GM15510 (cell line): ENCODE measurements around the gene DRD4.

Experiments used
- POLR2A ChIP-seq: IDR thresholded peaks from 3 replicates; pipeline ENCODE4 v1.6.1; 2011; ENCODE audit warnings: borderline replicate concordance; ENCODE audit not compliant: insufficient read length; ENCODE audit errors: extremely low read depth

The DRD4 gene

DNA sequence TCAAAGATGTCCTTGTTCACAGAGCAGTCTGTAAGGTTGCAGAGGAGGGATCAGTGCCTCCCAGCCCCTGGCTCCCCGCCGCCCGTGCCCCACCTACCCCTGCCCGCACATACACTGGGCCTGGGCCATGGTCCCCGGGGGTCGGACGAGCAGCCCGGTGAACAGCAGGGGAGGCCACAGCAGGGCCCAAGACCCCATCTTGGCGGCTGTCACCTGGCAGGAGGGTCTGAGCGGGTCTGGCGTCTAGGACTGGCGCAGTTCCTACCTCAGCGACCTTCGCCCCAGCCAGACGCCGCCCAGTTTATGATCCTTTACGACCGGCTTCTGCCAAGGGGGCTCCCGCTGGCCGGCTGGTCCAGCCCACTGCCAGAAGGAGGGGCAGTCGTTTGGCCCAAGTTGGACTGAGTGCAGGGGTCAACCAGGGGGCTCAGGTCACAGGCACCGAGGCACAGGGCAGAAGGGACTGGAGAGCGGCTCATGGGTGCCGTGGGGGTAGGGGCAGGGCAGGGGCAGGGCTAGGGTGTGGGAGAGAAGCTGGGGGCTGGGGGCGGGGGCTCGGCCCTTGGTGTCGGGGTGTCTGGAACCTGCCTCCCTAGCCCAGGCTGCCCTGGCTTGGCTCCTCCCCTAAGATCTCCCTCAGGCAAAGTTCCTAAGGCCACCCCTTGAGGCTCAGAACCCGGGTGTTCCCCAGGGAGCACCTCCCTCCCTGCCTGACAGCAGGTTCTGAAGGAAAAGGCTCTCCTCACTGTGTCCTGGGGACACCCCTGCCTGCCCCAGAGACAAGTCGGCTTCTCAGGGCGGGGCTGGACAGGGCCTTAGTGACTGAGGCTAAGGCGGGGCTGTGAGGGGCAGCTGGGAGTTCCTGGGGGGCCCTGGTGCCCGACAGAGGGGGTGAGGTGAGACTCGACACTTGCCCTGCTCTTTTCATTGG, 12.1 kb upstream of the DRD4 start, which contains the start of gene CDHR5:
Gene CDHR5 (minus strand): TSS at position 251 of the 931 bp plus-strand sequence. CDS start 53 bp downstream, at position 198.
- TF ChIP-seq POLR2A = no peak

GRCh38 chr11:625636-626268, 11.3 kb upstream of the DRD4 start:
- TF ChIP-seq POLR2A = no peak

- no peak for TF ChIP-seq POLR2A
Observed at GRCh38 chr11:626475-627307, 10.4 kb upstream of the DRD4 start, which contains the start of gene SCT. SCT (minus strand) TSS chr11:627181; CDS start chr11:627143, 38 bp downstream.

- TF ChIP-seq POLR2A = no peak
Observed at GRCh38 chr11:627308-627576, 9.8 kb upstream of the DRD4 start.

DNA sequence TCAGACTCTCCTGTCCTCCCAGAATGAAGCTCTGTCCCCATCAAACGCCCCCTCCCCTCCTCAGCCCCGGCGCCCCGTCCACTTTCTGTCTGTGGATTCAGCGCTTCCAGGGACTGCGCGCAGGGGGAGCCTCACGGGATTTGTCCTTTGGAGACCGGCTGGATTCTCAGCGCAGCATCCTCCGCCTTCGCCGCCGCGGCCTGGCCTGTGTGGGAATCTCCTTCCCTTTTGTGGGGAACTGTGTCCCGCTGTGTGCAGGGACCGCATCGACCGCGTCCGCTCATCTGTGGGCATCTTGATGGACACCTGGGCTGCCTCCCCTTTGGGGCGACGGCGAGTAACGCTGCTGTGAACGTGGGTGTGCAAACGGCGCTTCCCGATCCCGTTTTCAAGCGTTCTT, 9.0 kb upstream of the DRD4 start:
- no peak for TF ChIP-seq POLR2A

DNA sequence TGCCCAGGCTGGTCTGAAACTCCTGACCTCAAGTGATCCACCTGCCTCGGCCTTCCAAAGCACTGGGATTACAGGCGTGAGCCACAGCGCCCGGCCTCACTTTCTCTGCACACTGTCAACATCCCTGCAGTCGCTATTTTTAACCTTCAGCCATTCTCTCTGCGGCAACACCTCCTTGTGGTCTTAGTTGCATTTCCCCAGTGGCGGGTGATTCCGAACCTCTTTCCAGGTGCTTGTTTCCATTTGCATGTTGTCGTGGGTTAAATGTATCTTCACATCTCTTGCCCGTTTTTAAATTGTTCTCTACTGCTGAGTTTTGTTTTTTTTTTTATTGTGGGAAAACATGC, 7.9 kb upstream of the DRD4 start:
- TF ChIP-seq POLR2A = no peak

GRCh38 chr11:630871-631270, 6.2 kb upstream of the DRD4 start:
- no peak for TF ChIP-seq POLR2A

DNA sequence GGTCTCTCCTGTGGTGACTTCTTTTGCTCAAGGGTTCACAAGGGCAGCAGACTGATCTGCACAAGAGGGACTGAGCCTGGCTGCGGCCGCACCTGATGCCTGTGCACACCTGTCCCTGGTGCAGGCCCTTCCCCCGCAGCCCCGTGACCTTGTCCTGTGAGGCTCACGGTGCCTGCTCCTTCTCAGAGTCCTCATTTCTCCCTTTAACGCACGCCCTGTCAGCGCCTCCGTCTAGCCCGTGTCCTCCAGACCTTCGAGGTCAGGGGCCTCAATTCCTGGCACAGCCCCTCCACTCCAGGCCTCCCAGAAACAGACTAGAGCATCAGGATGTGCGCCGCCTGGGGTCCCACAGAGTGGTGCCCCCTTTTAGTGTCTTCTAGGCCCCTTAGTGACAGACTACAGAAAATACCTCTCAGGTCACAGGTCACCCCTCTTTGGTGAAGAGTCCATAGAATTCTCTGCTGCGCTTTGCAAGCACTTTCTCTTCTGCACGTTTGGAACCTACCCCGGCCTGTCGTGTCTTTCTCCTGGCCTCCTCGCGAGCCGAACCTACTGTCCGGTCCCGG, 1.0 kb upstream of the DRD4 start:
- no peak for TF ChIP-seq POLR2A

- no peak for TF ChIP-seq POLR2A
Observed at GRCh38 chr11:637333-637592, 194 bp downstream of the DRD4 start.

DNA sequence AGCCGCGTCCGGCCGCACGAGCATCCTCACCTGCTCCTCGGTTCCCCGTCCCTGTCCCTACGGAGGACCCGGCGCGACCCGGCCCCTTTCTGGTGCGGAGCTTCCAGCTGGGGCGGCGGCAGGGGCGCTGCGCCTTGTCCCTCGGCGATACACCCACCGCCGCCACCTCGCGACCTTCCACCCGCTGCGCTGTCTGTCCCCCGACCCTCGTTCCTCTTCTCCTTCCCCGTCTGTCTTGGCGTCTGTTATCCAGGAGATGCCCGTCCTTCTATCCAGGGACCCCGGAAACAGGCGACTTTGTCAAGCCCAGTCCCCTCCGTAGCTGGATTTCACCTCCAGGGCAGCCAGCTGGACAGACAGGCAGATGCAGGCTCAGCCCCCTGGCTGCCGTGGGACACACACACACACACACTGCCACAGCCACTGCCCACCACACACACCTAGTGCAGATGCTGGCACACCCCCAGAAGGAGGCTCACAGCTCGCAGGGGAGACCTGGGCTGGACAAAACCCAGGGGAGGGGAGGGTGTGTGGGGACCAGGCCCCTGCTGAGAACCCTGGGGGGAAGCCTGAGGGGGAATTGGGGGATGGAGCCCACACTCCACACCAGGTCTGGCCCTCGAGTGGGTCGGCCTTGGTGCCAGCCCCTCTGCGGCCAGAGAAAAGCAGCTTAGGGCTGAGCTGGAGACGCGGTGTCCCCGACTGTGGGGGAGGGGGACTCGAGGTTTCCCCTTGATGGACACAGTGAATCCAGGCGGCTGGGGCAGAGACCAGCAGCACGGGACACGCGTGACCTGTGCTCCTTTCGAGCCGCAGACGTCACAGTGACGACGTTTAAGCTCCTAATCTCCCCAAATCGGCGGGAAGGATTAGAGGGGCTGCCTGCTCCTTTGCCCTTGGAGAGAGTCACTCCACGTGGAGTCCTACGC, 788 bp downstream of the DRD4 start:
- no peak for TF ChIP-seq POLR2A

- no peak for TF ChIP-seq POLR2A
Observed at GRCh38 chr11:638631-639331, 1.7 kb downstream of the DRD4 start.

DNA sequence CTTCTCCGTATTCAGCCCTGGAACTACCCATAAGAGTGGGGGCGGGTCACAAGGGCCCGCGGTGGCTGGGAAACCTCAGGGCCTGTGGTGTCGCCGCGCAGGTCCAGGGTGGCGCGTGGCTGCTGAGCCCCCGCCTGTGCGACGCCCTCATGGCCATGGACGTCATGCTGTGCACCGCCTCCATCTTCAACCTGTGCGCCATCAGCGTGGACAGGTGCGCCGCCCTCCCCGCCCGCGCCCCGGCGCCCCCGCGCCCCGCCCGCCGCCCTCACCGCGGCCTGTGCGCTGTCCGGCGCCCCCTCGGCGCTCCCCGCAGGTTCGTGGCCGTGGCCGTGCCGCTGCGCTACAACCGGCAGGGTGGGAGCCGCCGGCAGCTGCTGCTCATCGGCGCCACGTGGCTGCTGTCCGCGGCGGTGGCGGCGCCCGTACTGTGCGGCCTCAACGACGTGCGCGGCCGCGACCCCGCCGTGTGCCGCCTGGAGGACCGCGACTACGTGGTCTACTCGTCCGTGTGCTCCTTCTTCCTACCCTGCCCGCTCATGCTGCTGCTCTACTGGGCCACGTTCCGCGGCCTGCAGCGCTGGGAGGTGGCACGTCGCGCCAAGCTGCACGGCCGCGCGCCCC, 2.4 kb downstream of the DRD4 start:
- TF ChIP-seq POLR2A = no peak
